B cell (primary cell): ENCODE data around the gene HERC2. TPM values are rescaled to one million over a fixed set of nuclear protein-coding genes. Genes with fewer than 3 reads are reported as not detected.

Source experiments
- ATAC-seq: fragments of 200-7000 bp; cut with Tn5 transposase; one replicate; pipeline ENCODE4 v1.10.0; 2021; ENCODE audit warnings: low read depth, mild to moderate bottlenecking, moderate number of reproducible peaks, moderate library complexity
- CTCF ChIA-PET: fragments of 350-600 bp; sonication (Branson Sonifier 250); formaldehyde crosslinking; loops from one replicate; lab custom pipeline; 2021; ENCODE audit warnings: antibody characterized with exemption, inconsistent platforms; lab: Charles Lee
- POLR2A ChIA-PET: fragments of 350-600 bp; sonication (Branson Sonifier 250); formaldehyde crosslinking; loops from one replicate; lab custom pipeline; 2021; ENCODE audit warnings: antibody characterized with exemption; lab: Charles Lee
- DNase-seq: peaks from one replicate; pipeline ENCODE4 v3.0.0; 2013
- H2AFZ ChIP-seq: 2 replicates; pipeline ENCODE4 v1.6.1; 2012; ENCODE audit warnings: mild to moderate bottlenecking, low read depth, low read length; ENCODE audit not compliant: insufficient read depth, poor library complexity, severe bottlenecking
- H3K27ac ChIP-seq, 2 donors: 1 replicate in 1 of 2; 2 replicates in 1 of 2; pipeline ENCODE4 v1.5.1; 2012 to 2013; ENCODE audit warnings: low read length in 2 of 2, mild to moderate bottlenecking in 2 of 2, moderate library complexity in 1 of 2
- H3K27me3 ChIP-seq, 4 experiments: fragments of 200-600 bp in 1 of 4; sonication (generic) in 1 of 4; replicated peaks in 1 of 4; 1 replicate in 2 of 4; 2 replicates in 2 of 4; pipeline versions ENCODE4 v1.6.1 to v1.7.0; 2013 to 2016; ENCODE audit warnings: low read length in 3 of 4, mild to moderate bottlenecking in 2 of 4, mixed read lengths in 1 of 4, moderate library complexity in 1 of 4; ENCODE audit not compliant: insufficient read depth in 4 of 4, control insufficient read depth in 3 of 4; ENCODE audit errors: control extremely low read depth in 1 of 4
- H3K36me3 ChIP-seq, 2 experiments: replicated peaks in 1 of 2; 1 replicate in 1 of 2; 2 replicates in 1 of 2; pipeline versions ENCODE4 v1.6.1 to v1.7.1; 2013; ENCODE audit warnings: low read length in 1 of 2; ENCODE audit not compliant: insufficient read depth in 2 of 2, control insufficient read depth in 1 of 2; ENCODE audit errors: control extremely low read depth in 1 of 2, extremely low read depth in 1 of 2
- H3K4me1 ChIP-seq, 2 donors: fragments of 200-600 bp in 1 of 2; sonication (generic) in 1 of 2; 1 replicate in 1 of 2; 2 replicates in 1 of 2; pipeline versions ENCODE4 v1.5.1 to v1.6.1; 2013 to 2017; ENCODE audit warnings: low read length in 2 of 2; ENCODE audit not compliant: control insufficient read depth in 2 of 2, insufficient read depth in 2 of 2
- H3K4me2 ChIP-seq: replicated peaks from 2 replicates; pipeline ENCODE3; 2012; ENCODE audit warnings: mild to moderate bottlenecking, low read depth, low read length; ENCODE audit not compliant: poor library complexity, severe bottlenecking
- H3K4me3 ChIP-seq, 5 experiments: fragments of 200-600 bp in 1 of 5; sonication (generic) in 1 of 5; 1 replicate in 3 of 5; 2 replicates in 2 of 5; pipeline versions ENCODE4 v1.5.1 to v1.7.0; 2011 to 2016; ENCODE audit warnings: low read length in 4 of 5, mild to moderate bottlenecking in 4 of 5, low read depth in 2 of 5, control low read depth in 1 of 5, moderate library complexity in 1 of 5; ENCODE audit not compliant: insufficient read depth in 1 of 5; ENCODE audit errors: control extremely low read depth in 1 of 5, extremely low read depth in 1 of 5
- H3K79me2 ChIP-seq: fragments of 200-600 bp; sonication (generic); one replicate; pipeline ENCODE4 v1.6.0; 2016; ENCODE audit warnings: low read length; ENCODE audit not compliant: control insufficient read depth, insufficient read depth
- H3K9ac ChIP-seq: fragments of 200-600 bp; sonication (generic); 2 replicates; pipeline ENCODE4 v1.6.1; 2017; ENCODE audit warnings: mild to moderate bottlenecking, low read length, moderate library complexity
- H3K9me3 ChIP-seq, 3 donors: one replicate each; pipeline versions ENCODE4 v1.6.1 to v1.7.1; 2013; ENCODE audit warnings: low read length in 2 of 3; ENCODE audit not compliant: control insufficient read depth in 2 of 3, insufficient read depth in 1 of 3; ENCODE audit errors: control extremely low read depth in 1 of 3
- H4K20me1 ChIP-seq: 2 replicates; pipeline ENCODE4 v1.6.0; 2012; ENCODE audit warnings: mild to moderate bottlenecking, low read length; ENCODE audit not compliant: insufficient read depth, control insufficient read depth, poor library complexity, severe bottlenecking
- H3K27ac Mint-ChIP-seq: one replicate; pipeline ENCODE4 v1.8.0; 2021; ENCODE audit warnings: mixed read lengths
- H3K27me3 Mint-ChIP-seq: one replicate; pipeline ENCODE4 v1.8.0; 2021; ENCODE audit warnings: mixed read lengths
- H3K4me1 Mint-ChIP-seq: one replicate; pipeline ENCODE4 v1.8.0; 2021; ENCODE audit warnings: mixed read lengths
- H3K4me3 Mint-ChIP-seq: one replicate; pipeline ENCODE4 v1.8.0; 2021; ENCODE audit warnings: mixed read lengths
- H3K9me3 Mint-ChIP-seq: one replicate; pipeline ENCODE4 v1.8.0; 2022; ENCODE audit warnings: mixed read lengths; ENCODE audit not compliant: insufficient read depth
- EZH2 ChIP-seq: IDR thresholded peaks from 2 replicates; pipeline ENCODE4 v1.6.1; 2012; ENCODE audit warnings: borderline replicate concordance, low read depth, mild to moderate bottlenecking, moderate library complexity, low read length; ENCODE audit not compliant: insufficient read depth, poor library complexity, severe bottlenecking
- WGBS: methylation state at CpG from one replicate; pipeline ENCODE4 v1.1.5; 2013; ENCODE audit warnings: missing lambda C conversion rate; ENCODE audit not compliant: insufficient coverage; 5-methylcytosine and 5-hydroxymethylcytosine counted together
- intact Hi-C: fragments of 100-400 bp; cut with micrococcal nuclease; formaldehyde crosslinking; loops from one replicate; pipeline ENCODE4 v1.10.0; 2022
- polyA plus RNA-seq: library from polyadenylated mRNA; depleted of rRNA; stranded (reverse); fragments of >200 nt; gene quantifications from 2 replicates; pipeline ENCODE4 v1.2.3, GENCODE V29; 2012
- total RNA-seq, 2 donors: library from RNA; stranded (reverse); fragments of 120-200 nt in 1 of 2; gene quantifications; 1 replicate in 1 of 2; 2 replicates in 1 of 2; pipeline versions ENCODE4 v1.2.3 to v1.2.4, GENCODE V29; 2013 to 2022
- TF ChIP-seq, protein P1 (sequence below): fragments of 200-600 bp; IDR thresholded peaks from one replicate; pipeline ENCODE4 v1.8.0; 2022; ENCODE audit warnings: antibody characterized with exemption, mild to moderate bottlenecking

HERC2 gene
- total and polyA plus RNA-seq, 2 donors (not counting 1 experiment from before 2014, with no cell fraction given) = 31.0 to 52.7 TPM

DNA sequence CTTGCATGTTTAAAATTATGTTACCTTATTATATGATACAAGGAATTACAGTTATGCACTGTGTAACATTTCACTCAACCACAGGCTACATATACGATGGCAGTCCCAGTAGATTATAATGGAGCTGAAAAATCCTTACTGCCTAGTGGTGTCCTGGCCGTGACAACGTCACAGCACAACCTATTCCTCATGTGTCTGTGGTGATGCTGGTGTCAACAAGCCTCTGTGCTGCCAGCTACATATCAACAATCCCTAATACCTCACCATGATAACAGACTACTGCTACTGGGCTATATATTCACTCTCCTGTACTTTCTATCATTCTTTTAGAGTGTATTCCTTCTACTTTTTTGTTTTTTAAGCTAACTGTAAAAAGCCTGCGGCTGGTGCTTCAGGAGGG, 142.7 kb downstream of the HERC2 start:
- ATAC-seq = no peak
- 83% methylated on average over 1 of the region's 4 CpGs for WGBS

DNA sequence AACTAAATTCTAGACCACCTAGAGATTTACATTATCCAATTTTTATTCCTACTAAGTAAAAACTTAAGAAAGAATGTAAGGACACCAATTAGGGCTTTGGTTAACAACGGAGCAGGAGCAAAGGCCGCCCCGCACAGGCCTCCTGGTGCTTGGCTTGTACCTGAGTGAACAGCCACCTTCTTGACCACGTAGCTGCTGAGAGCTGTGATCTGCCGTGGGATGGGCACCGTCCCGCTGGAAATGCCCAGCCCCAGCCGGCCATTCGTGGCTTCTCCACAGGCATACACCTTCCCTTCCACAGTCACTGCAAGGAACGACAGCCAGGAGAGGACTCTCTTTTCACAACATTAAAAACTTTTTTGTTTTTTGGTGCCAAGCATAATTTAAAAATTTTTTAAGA, 143.3 kb downstream of the HERC2 start:
- ATAC-seq = no peak
- intact Hi-C loops = no loop called here
- Histone ChIP-seq H4K20me1 (no peaks in the 10 kb centered on the region), H3K79me2 (no peaks in the 10 kb centered on the region), H3K4me1 (no peaks in the 10 kb centered on the region), H3K9ac (no peak overlapping the region), H3K36me3 (peaks cover 8 to 21% of the 10 kb centered on the region in 2 experiments), H3K27ac (no peak overlapping the region), H3K4me3 (no peak overlapping the region), H2AFZ (no peak overlapping the region), H3K4me2 (no peak overlapping the region), H3K9me3 (no peaks in the 10 kb centered on the region), H3K27me3 (no peaks in the 10 kb centered on the region)
- WGBS = 96% methylated on average over 9 of the region's 10 CpGs
- no peaks in the 10 kb centered on the region for H3K27me3 Mint-ChIP-seq
- no peak overlapping the region for H3K4me3 Mint-ChIP-seq
- H3K27ac Mint-ChIP-seq = no peak overlapping the region
- ChIA-PET CTCF (no interaction called here), POLR2A (no interaction called here)
- no peaks in the 10 kb centered on the region for H3K9me3 Mint-ChIP-seq
- DNase-seq = no peak
- TF ChIP-seq, protein P1, sequence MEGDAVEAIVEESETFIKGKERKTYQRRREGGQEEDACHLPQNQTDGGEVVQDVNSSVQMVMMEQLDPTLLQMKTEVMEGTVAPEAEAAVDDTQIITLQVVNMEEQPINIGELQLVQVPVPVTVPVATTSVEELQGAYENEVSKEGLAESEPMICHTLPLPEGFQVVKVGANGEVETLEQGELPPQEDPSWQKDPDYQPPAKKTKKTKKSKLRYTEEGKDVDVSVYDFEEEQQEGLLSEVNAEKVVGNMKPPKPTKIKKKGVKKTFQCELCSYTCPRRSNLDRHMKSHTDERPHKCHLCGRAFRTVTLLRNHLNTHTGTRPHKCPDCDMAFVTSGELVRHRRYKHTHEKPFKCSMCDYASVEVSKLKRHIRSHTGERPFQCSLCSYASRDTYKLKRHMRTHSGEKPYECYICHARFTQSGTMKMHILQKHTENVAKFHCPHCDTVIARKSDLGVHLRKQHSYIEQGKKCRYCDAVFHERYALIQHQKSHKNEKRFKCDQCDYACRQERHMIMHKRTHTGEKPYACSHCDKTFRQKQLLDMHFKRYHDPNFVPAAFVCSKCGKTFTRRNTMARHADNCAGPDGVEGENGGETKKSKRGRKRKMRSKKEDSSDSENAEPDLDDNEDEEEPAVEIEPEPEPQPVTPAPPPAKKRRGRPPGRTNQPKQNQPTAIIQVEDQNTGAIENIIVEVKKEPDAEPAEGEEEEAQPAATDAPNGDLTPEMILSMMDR = no peak
- TF ChIP-seq EZH2 = no peak
- no peaks in the 10 kb centered on the region for H3K4me1 Mint-ChIP-seq

More for the DNA sequence above, 142.7 kb downstream of the HERC2 start:
- DNase-seq = no peak
- Mint-ChIP-seq H3K4me3 (no peak overlapping the region), H3K27me3 (no peaks in the 10 kb centered on the region), H3K9me3 (no peaks in the 10 kb centered on the region), H3K27ac (no peak overlapping the region), H3K4me1 (no peaks in the 10 kb centered on the region)
- no peak for TF ChIP-seq EZH2
- TF ChIP-seq, protein P1 = no peak
- no peaks in the 10 kb centered on the region for H4K20me1 ChIP-seq
- H3K79me2 ChIP-seq = no peaks in the 10 kb centered on the region
- no peak overlapping the region for H3K9ac ChIP-seq
- H3K4me3 ChIP-seq = no peak overlapping the region
- H3K4me1 ChIP-seq = no peaks in the 10 kb centered on the region
- no peak overlapping the region for H3K27ac ChIP-seq
- H3K27me3 ChIP-seq = no peaks in the 10 kb centered on the region
- POLR2A ChIA-PET = no interaction called here
- CTCF ChIA-PET = interaction anchor here (0.8 kb wide), 1 partner anchor 53 kb away, joined by 3 read pairs; no protein-coding TSS in a partner anchor
- no peaks in the 10 kb centered on the region for H3K9me3 ChIP-seq
- H3K4me2 ChIP-seq = no peak overlapping the region
- H3K36me3 ChIP-seq = peaks cover 8 to 21% of the 10 kb centered on the region in 2 experiments
- H2AFZ ChIP-seq = no peak overlapping the region
- intact Hi-C loops = no loop called here
